T-helper 2 cell (primary cell): Measurements from ENCODE around the gene C5orf22.
"Not testable (repeated sequence)": the region's sequence is repeated elsewhere in the genome, so short reads cannot be mapped to it uniquely, and the experiment has no call there.

Experiments used
- DNase-seq, 5 experiments: peaks; one replicate each; pipeline versions ENCODE4 v3.0.0 to v3.0.0-alpha.2; 2012 to 2022
- total RNA-seq, 2 donors: gene quantifications; one replicate each; lab custom pipeline; 2026; lab: John Stamatoyannopoulos, UW

C5orf22 gene
- 7.5 to 19.6 reads per million in 2 donors for total RNA-seq

DNA sequence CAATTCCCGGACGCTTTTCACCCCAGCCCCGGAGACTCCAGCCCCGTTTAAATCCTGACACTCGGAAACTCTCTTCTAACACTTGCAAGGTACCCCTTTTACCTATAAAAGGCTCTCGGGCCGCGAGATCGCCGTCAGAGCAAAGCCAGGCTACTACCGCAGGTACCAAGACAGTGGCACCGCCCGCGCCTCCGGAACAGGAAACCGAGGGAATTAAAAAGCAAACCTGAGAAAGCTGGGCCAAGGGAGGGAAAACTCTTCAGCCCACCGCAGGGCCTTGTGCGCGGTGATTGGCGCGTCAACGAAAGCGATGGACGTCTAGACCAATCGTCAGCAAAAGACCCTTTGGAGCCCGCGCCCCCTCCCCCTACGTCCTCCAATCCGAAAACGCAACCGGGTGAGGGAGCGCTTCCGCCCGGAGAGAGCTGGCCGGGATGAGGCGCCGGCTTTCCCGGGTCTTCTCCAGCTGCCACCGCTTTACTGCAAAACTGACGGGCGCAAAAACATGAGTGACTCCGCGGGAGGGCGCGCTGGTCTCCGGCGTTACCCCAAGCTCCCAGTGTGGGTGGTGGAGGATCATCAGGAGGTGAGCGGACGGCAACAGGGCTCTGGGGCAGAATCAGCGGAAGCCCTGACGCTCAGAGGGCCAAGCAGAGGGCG is at the start of gene C5orf22, which contains the start of gene DROSHA:
C5orf22 (plus strand) TSS at position 414 of the 660 bp plus-strand sequence; CDS start at position 506, 92 bp downstream.
DROSHA (minus strand) TSS at position 206 of the 660 bp plus-strand sequence. CDS start 3,034 bp downstream, outside the sequence.
- DNase-seq = peak; percentile 72 to 97 (median 86)

DNA sequence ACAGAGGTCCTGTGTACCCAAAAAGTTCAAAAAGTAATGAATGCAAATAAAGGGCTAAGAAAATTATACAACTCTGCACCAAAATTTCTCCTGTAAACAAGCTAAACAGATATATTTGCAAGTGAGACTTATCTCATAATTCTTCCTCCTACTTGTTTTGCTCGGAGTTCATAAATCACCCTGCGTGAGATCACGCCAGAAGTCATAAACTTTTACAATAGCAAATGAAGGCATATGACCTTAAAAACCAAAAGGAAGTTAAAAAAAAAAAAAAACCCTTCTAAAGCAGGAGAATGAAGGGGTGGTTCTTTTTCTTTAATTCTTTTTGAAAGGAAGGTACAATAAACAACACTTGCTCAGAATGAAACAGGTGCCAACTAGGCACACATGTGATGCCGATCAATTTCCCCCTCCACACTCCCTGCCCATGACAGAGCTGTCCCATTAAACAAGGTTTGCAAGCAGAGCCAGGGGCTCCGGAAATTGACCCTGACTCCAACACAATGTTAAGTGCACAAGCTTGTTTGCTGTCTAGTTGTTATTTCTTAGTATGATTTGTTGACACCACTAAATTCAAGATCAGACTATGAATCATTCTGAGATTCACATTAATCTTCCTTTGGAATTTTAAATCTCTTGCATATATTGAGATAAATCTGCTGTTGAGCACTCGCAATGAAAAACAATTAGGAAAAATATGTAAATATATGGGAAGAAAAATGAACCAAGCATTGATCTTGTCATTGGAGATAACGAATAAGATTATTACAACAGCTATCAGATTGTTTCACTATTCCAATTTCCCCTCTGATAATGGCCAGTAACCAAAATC is 46.5 kb upstream of the C5orf22 start:
- DNase-seq = no peak

DNA sequence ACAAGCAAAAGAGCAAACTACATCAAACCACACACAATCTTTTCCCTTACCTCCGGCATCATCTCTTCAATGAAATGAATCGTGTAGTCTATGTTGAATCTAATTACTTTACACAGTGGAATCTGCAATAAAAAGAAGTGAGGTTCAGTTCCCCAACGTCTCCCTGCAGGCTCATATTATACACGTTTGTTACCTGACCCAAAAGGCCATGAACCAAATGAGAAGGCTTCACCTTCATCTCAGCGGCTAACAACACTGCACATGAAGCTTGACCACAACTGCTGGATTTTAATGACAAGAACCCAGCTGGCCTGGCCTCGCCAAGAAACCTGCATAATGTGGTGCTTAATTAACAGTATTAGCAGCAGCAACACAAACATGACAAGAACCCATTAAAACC is 45.7 kb upstream of the C5orf22 start:
- DNase-seq = no peak

DNA sequence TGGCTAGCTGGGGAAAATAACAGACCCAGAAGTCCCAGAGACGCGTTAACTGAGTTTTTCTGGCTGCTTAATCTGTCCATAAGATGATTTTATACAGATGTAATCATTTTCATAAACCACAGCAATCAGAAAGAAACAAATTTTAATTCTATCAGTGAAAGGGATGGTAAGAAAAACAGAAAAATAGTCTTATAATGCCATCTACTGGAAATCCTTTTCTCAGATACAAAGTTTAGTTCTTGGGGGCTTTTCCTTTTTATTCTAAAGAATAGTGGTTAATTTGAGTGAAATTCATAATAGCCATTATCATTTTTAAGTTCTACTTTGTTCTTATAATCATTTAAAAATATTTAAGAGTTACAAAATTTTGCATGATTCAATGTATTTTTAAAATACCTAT is 44.6 kb upstream of the C5orf22 start:
- no peak for DNase-seq

DNA sequence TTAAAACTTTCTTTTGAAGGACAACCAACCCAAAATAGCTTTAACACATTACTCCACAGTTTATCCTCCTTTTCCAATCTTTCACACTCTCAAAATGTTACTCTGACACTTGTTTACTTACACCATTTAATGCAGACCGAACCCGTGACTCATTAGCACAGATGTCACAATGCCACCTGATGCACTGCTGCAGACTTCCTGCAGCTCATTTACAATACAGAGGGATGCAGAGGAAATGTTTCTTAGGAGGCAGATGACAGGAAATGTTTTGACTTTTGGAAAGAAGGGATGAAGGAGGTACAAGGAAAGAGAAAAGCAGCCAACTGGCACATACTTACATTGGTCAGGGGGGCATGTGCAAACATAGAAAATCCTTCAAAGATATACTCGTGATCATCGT is 39.2 kb upstream of the C5orf22 start:
- no peak for DNase-seq

DNA sequence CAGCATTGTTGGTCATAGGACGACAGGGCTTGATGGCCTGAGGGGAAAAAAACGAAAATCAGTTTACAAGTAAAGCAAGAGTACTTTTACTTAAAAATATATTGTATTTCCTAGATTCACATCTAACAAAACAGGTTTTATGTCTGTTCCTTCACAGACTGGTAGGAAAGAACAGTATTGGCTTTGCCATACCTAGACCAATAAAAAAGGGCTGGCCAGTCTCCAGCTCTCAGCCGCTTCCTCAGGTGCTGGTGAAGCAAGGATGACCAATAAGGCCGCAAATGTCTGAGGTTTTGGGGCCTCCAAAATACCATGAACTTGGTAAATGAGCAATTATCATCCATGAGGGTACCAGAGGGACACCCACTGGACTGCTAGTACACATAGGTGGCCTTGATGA is 36.8 kb upstream of the C5orf22 start:
- no peak for DNase-seq

DNA sequence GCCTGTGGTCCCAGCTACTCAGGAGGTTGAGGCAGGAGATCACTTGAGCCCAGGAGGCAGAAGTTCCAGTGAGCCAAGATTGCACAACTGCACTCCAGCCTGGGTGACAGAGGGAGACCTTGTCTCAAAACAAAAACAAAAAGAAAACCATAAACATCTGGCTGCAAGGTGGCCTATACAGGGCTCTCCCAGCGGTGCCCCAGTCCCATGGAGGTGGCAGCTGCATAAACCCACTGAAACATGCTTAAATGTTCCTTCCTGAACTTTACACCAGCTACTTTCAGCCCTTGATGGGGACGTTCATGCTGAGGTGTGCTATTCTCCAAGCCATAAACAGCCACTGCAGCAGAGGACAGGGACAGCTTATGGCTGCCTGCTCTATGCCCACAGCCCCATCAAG is 35.8 kb upstream of the C5orf22 start:
- DNase-seq = no peak

DNA sequence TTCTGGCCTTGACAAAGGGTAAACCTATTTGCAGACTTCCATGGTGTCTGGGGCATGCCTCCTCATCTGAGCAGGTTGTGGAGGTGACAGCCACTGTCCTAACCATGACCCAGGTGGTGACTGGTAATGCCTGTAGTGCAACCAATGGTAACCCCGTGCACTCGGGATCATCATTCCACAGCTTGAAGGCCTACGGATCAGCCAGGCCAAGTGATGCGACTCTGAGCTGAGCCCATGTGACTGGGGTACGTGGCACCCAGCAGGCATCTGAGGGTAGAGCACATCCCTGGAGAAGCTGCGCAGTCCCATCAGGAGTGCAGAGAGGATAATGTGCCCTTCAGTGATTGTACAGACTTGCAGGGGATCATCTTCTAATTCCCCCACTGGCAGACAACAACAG is 35.2 kb upstream of the C5orf22 start:
- DNase-seq = no peak

DNA sequence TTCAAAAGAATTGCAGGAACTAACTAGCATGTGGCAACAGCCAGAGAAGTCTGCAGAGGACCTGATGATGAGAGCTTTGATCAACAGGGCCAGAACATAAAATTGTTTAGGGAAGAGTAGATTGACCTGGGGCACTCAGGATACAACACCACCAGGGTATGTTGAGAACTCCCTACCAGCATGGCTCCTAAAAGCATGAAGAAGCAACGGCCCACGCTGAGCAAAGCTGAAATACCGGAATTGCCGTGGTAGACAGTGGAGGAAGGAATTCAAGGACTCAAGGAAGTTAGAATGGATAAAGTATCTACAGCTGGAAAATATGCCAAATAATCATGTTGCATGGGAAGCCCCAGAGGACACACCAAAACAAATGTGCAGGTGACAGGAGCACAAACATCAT is 31.8 kb upstream of the C5orf22 start:
- DNase-seq = no peak

DNA sequence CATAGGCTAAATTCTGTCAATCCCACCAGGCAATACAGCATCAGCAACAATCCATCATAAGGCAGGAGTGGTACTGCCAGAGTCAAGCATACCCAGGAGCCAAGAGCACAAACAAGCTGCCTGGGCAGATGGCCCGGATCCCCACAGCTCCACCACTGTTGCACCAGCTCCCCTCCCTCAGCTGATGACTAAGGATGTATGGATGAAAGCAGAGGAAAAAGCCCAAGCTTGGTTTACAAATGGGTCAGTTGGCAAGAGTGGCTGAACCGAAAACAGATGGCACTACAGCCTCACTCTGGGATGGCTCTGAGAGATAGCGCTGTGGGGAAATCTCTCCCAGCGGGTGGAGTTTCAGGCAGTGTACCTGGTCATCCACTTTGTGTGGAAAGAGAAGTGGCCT is 29.6 kb upstream of the C5orf22 start:
- DNase-seq = no peak

DNA sequence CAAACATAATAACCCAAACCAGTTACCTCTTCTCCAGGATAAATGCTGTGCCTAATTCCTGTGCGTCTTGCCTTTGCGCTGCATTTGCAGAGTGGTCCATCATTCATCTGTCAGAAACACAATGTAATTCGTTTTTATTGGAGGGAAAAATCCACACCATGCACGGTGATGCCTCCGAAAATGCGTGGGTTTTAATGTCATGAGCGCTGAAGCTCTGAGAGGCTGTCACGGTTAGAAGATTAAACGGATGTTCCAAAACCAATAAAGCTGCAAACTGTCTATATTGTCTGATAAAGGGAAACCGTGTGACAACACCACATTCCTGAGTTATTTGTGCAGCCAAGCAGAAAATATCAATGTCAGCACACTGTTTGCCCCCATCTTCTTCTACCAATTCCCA is 27.6 kb upstream of the C5orf22 start:
- DNase-seq = no peak

DNA sequence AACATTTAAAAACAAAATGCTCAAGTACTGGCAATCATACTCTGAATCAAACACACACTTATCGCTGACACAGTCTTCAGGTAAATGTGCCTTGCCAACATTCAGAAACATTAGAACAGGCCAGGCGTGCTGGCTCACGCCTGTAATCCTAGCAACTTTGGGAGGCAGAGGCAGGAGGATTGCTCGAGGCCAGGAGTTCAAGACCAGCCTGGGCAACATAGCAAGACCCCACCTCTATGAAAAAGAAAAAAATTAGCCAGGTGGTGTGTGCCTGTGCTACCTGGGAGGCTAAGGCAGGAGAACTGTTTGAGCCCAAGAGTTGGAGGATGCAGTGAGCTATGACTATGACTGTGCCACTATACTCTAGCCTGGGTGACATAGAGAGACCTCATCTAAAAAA is 20.8 kb upstream of the C5orf22 start:
- DNase-seq = no peak

DNA sequence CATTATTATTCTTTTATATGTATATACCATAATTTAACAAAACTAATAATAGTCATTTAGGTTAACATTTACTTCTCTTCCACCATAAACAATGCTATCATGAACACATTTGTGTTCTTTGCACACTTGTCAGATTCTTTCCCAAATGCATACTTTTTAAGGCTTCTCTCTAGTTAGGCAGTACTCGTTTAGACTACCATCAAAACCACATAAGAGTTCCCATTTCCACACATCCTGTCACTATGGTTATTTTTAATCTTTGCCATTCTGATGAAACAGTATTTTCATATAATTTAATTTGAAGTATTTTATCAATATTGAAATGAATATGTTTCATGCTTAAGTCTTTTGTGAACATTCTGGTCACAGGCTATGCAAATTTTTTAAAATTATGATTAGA is 15.3 kb upstream of the C5orf22 start:
- no peak for DNase-seq

DNA sequence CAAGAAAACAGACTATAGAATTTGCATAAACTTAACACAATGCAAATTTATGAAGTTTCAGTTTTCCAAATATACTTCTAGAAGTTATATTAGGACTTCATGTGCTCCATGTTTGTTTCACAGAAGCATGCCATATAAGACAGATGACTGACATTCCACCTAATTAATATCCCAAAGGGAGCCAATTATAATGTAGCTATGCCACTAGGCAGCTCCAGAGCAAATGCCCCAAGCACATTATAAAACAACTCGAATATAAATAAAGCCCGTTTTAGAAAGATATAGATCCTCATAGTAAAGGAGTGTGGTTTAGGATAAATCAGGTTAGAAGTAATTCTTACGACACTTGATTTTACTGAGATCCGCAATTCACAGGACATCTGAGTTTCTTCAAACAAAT is 9.1 kb upstream of the C5orf22 start:
- DNase-seq = no peak

DNA sequence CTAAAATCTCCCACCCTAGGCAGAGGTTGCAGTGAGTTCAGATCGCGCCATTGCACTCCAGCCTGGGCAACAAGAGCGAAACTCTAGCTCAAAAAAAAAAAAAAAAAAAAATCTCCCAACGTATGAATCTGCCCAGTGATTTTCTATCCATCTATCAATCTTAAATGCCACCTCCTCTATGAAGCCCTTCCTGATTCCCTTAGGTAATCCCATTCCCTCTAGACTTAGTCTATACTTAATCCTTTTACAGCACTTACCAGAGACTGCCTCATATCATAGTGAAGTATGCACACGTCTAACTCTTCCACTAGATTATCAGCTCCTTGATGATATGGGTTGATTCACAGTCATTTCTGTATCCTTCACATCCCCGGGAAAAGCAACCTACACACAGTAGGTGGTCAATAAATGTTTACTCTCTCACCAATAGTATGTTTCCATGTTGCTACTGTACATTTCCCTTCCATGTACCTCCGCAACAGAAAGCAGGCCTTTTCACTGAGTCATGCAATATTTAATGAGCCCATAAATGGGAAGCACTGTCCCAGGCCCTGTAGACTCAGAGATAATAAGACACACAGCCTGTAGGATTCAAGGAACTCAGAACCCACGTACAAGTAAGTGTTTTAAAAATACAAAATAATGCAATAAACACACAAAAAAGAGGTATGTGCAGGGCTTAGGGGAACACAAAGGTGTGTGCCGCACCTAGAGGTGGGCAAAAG is 1.4 kb upstream of the C5orf22 start:
- DNase-seq = no peak

DNA sequence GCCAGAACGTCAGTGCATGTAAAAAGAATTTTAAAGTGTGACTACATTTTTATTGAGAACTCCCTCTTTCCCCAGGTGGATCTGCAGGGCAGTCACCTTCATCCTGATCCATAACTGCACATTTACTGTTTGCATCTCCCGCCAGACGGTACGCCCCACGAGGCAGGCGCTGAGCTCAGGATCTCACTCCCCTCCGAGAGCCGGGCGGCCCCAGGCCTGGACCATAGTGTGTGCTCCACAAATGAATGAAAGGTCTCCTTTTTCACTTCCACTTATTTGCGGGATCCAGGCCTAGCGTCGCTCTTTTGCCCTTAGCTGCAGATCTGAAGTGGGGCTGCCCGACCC is 586 bp upstream of the C5orf22 start:
- peak in 1 of 5 experiments; percentile 53 for DNase-seq

DNA sequence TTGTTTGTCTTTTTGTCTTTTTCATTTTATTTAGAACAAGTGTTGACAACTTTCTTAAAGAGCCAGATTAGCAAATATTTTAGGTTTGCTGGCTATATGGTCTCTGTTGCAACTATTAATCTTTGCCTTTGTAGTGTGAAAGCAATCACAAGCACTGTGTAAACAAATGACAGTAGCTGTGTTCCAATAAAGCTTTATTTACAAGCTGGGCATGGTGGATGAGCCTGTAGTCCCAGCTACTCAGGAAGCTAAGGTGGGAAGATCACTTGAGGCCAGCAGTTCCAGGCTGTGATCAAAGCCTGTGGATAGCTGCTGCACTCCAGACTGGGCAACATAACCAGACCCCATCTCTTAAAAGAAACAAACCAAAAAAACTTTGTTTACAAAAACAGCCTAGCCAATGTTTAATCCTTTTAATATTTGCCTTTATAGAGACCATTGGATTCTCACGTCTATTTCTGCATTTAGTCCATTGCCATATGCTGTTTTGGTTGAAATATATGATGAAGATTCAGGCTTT is 2.5 kb downstream of the C5orf22 start:
- no peak for DNase-seq

DNA sequence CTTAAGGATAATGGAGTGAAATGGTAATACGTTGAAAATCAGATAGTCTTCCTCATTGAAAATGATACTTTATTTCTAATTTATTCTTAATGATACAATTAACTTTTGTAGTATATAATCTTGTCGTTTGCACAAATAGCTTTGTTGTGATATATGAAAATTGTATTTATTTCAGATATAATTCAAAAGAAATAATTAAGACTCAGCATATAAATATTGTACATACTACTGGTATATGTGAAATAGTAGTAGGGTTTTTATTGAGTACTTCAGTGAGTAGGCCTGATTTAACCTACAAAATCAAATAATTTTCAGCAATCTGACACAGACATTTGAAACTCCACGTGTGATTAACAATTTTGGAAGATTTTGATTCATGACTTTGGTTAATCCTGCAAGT is 4.8 kb downstream of the C5orf22 start:
- no peak for DNase-seq

DNA sequence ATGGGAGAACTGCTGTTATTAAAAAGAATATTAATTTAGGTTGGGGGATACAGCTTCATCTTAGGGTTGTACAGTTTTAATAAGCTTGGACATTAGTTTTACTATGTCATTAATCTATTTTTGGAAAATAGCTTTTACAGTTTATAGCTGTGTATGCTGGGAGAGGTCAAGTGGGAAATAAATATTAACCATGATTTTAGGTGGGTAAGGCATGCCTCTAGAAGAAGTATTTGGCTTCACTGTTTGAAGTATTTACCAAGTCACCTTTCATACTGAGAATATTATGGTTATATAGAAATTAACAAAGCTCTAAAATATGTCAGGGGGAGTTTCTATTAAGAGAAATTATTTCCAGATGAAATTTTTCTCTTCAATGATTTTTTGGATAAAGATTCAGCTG is 5.2 kb downstream of the C5orf22 start:
- no peak for DNase-seq

DNA sequence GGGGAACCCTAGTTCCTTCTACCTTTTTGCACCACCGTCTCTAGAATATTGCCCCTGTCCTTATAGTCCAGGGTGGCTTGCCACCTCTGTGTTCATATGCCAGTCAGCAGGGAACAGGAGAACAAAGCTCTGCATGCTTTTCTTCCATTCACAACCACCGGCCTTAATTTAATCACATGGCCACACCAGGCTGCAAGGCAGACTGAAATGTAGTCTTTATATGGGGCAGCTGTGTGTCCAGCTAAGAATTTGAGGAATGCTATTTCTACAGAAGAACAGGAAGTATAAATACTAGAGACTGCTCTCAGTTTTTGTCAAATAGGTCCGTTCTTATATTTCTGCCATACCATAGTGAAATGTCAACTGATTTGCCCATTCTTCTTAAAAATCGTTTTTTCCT is 5.8 kb downstream of the C5orf22 start:
- DNase-seq = no peak

DNA sequence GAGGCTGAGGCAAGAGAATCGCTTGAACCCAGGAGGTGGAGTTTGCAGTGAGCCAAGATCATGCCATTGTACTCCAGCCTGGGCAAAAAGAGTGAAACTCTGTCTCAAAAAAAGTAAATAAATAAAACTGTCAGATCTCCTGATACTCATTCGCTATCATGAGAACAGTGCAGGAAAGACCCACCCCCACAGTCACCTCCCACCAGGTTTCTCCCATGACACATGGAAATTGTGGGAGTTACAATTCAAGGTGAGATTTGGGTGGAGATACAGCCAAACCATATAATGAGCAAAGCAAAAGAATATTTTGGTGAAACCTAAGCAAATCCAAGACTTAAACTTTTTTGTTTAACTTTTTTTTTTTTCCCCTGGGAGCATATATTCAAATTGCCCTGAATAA is 17.0 kb downstream of the C5orf22 start:
- DNase-seq = not testable (repeated sequence)

DNA sequence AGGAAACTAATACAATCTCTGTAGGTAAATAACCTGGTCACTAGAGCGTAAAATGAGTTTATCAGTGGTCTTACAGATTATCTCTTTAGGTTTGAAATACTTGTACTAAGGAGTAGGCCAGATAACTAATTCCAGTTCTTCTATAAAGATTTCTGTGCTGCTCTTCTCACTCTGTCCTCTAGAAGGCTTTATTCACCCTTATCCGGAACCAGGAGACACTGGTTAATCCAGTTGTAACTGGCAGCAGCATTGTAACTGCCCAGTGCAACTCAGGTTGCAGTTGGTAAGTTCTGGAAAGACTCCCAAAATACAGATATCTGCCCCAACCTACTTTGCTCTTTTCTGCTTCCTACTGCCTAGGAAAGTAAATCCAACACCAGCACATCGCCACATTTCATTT is 19.8 kb downstream of the C5orf22 start:
- DNase-seq = no peak

DNA sequence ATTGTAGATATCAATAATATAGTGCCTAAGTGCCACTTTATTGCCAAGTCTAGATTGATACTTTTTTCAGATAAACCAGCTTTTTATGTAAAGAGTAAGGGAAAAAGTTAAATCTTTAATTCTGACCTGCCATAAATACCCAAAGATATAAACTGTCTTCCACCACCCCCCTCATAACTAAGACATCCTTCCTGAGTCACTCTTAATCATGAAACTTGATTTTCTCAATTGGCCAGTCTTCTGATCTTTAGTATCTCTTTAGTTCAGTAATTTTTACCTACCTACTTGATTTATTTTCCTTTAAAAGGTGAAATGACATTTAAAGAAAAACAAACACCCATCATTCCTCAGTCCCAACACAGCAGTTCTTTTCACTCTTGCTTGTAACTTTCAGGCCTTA is 21.8 kb downstream of the C5orf22 start:
- DNase-seq = no peak
